HG02610 (cell line): ENCODE results near the gene HLA-DQB2.
"Not testable (repeated sequence)": the region's sequence is repeated elsewhere in the genome, so short reads cannot be mapped to it uniquely, and the experiment has no call there.

ENCODE experiments used
- ATAC-seq: cut with Tn5 transposase; IDR thresholded peaks from one replicate; pipeline ENCODE4 v1.9.1; 2021; ENCODE audit warnings: mild to moderate bottlenecking, moderate library complexity; ENCODE audit not compliant: unreplicated experiment

HLA-DQB2 gene

GRCh38 chr6:32752580-32752979 is 10.8 kb downstream of the HLA-DQB2 start:
- no peak for ATAC-seq

- not testable (repeated sequence) for ATAC-seq
These were observed 17.7 kb downstream of the HLA-DQB2 start for GRCh38 chr6:32745649-32746048.

GRCh38 chr6:32744776-32745175 is 18.6 kb downstream of the HLA-DQB2 start:
- no peak for ATAC-seq

- no peak for ATAC-seq
These were observed 21.0 kb downstream of the HLA-DQB2 start for GRCh38 chr6:32742374-32742773.

- ATAC-seq = no peak
These were observed 22.0 kb downstream of the HLA-DQB2 start, which contains the start of gene HLA-DQA2 for GRCh38 chr6:32741031-32741960. Gene HLA-DQA2 (plus strand): TSS chr6:32741391. CDS start chr6:32741444, 53 bp downstream.

- ATAC-seq = no peak
These were observed 25.2 kb downstream of the HLA-DQB2 start for GRCh38 chr6:32738126-32738525.

- no peak for ATAC-seq
These were observed 44.5 kb downstream of the HLA-DQB2 start for GRCh38 chr6:32718879-32719278.

- ATAC-seq = no peak
These were observed 46.9 kb downstream of the HLA-DQB2 start for GRCh38 chr6:32716396-32716795.

GRCh38 chr6:32713241-32713640 is 50.1 kb downstream of the HLA-DQB2 start:
- no peak for ATAC-seq

GRCh38 chr6:32709625-32710024 is 53.7 kb downstream of the HLA-DQB2 start:
- no peak for ATAC-seq
